K562 (cell line): ENCODE data around the gene MMEL1. TPM values are rescaled to one million over a fixed set of nuclear protein-coding genes. Genes with fewer than 3 reads are reported as not detected.
A peak's percentile ranks its signal among the peaks of the same experiment; 100 is the strongest.

Source experiments
- ARNT ChIP-seq, 2 experiments: fragments of 450-650 bp; IDR thresholded peaks; 2 replicates each; pipeline ENCODE4 v1.6.1; 2016; ENCODE audit warnings: mild to moderate bottlenecking in 1 of 2
- CBFA2T3 ChIP-seq: fragments of 450-650 bp; IDR thresholded peaks from 2 replicates; pipeline ENCODE4 v1.6.1; 2017
- EP400 ChIP-seq: fragments of 450-650 bp; IDR thresholded peaks from 2 replicates; pipeline ENCODE4 v1.6.1; 2017; ENCODE audit warnings: antibody characterized with exemption, mild to moderate bottlenecking, moderate library complexity
- EZH2 ChIP-seq: IDR thresholded peaks from 2 replicates; pipeline ENCODE4 v1.6.1; 2012; ENCODE audit warnings: low read depth, mild to moderate bottlenecking, inconsistent platforms, low read length, borderline replicate concordance
- HDAC2 ChIP-seq: fragments of 450-650 bp; IDR thresholded peaks from 2 replicates; pipeline ENCODE4 v1.6.1; 2016; ENCODE audit warnings: mild to moderate bottlenecking
- HMG20B ChIP-seq: fragments of 250-450 bp; sonication (Bioruptor Pico); IDR thresholded peaks from 2 replicates; pipeline ENCODE4 v1.5.0; 2021; ENCODE audit warnings: mild to moderate bottlenecking
- HNRNPL ChIP-seq: fragments of 200-400 bp; formaldehyde crosslinking; IDR thresholded peaks from 2 replicates; pipeline ENCODE4 v1.6.1; 2017; ENCODE audit warnings: low read depth, mild to moderate bottlenecking, low read length
- HOXB6 ChIP-seq: fragments of 250-450 bp; sonication (Bioruptor Pico); IDR thresholded peaks from 2 replicates; pipeline ENCODE4 v1.5.1; 2022; ENCODE audit warnings: mild to moderate bottlenecking, borderline replicate concordance
- LEF1 ChIP-seq: fragments of 450-650 bp; IDR thresholded peaks from 2 replicates; pipeline ENCODE4 v1.6.1; 2016; ENCODE audit warnings: mild to moderate bottlenecking
- POLR2A ChIP-seq: fragments of 450-650 bp; conservative IDR thresholded peaks from 2 replicates; pipeline ENCODE4 v1.6.1; 2016
- POLR2AphosphoS5 ChIP-seq: IDR thresholded peaks from 2 replicates; pipeline ENCODE4 v1.6.1; 2011; ENCODE audit warnings: mild to moderate bottlenecking, low read depth, low read length, moderate library complexity; ENCODE audit not compliant: control insufficient read depth, insufficient read depth
- RAD51 ChIP-seq: fragments of 450-650 bp; IDR thresholded peaks from 2 replicates; pipeline ENCODE4 v1.7.1; 2016; ENCODE audit warnings: low read depth, mild to moderate bottlenecking, borderline replicate concordance
- RBBP5 ChIP-seq: fragments of 200-600 bp; sonication (generic); IDR thresholded peaks from 2 replicates; pipeline ENCODE4 v1.6.1; 2012; ENCODE audit warnings: borderline replicate concordance, mild to moderate bottlenecking, low read length, control low read depth, inconsistent platforms; ENCODE audit not compliant: insufficient read depth, poor library complexity, severe bottlenecking
- RBM34 ChIP-seq: fragments of 200-400 bp; formaldehyde crosslinking; IDR thresholded peaks from 2 replicates; pipeline ENCODE4 v1.6.1; 2018; ENCODE audit warnings: low read length, borderline replicate concordance; ENCODE audit not compliant: insufficient read depth
- RFX5 ChIP-seq: IDR thresholded peaks from 2 replicates; pipeline ENCODE4 v1.6.1; 2011; ENCODE audit warnings: low read depth, mild to moderate bottlenecking, improper control_type of control experiment, low read length
- SOX6 ChIP-seq: fragments of 450-650 bp; IDR thresholded peaks from 2 replicates; pipeline ENCODE4 v1.6.1; 2014; ENCODE audit warnings: mild to moderate bottlenecking
- TBP ChIP-seq: optimal IDR thresholded peaks from 2 replicates; pipeline ENCODE3; 2011; ENCODE audit warnings: low read depth, low read length, improper control_type of control experiment
- TEAD1 ChIP-seq, 2 experiments: fragments of 450-650 bp in 1 of 2; sonication (generic) in 1 of 2; formaldehyde crosslinking; IDR thresholded peaks; 2 replicates each; pipeline versions ENCODE4 v1.4.0 to v1.8.0; 2020 to 2022; ENCODE audit warnings: mild to moderate bottlenecking in 2 of 2, missing genetic modification reagents in 1 of 2
- ZBTB17 ChIP-seq: fragments of 450-650 bp; formaldehyde crosslinking; IDR thresholded peaks from 2 replicates; pipeline ENCODE4 v1.4.0; 2020; ENCODE audit warnings: mild to moderate bottlenecking
- ZC3H4 ChIP-seq: sonication (generic); formaldehyde crosslinking; IDR thresholded peaks from 2 replicates; pipeline ENCODE4 v1.9.0; 2021; ENCODE audit warnings: missing genetic modification reagents, borderline replicate concordance
- ZFX ChIP-seq: sonication (generic); formaldehyde crosslinking; IDR thresholded peaks from 2 replicates; pipeline ENCODE4 v1.8.0; 2022; ENCODE audit warnings: mild to moderate bottlenecking, missing genetic modification reagents, moderate library complexity
- polyA plus RNA-seq, 8 experiments: library from polyadenylated mRNA; depleted of rRNA in 4 of 8; stranded (reverse) in 5 of 8; unstranded in 3 of 8; fragments of >200 nt; fragmentation: Nextera tagmentation in 2 of 8; fragmentation: Illumina TruSeq in 1 of 8; extraction: Ambion mirVana in 2 of 8; extraction: Trizol in 1 of 8; gene quantifications; 2 replicates each; pipeline versions ENCODE4 v1.2.1 to v1.2.3, GENCODE V29; 2011 to 2014; ENCODE audit warnings: inconsistent platforms in 1 of 8, missing spikeins in 1 of 8
- total RNA-seq, 7 experiments: library from RNA; depleted of rRNA in 6 of 7; stranded (reverse); fragments of >200 nt in 6 of 7; fragmentation: Illumina TruSeq in 2 of 7; extraction: Trizol in 2 of 7; gene quantifications; 2 replicates each; pipeline versions ENCODE4 v1.2.1 to v1.2.3, GENCODE V29; 2011 to 2021; ENCODE audit warnings: low replicate concordance in 1 of 7
- TF ChIP-seq, protein P1 (sequence below): conservative IDR thresholded peaks from 2 replicates; pipeline ENCODE4 v1.6.1; 2011; ENCODE audit warnings: low read depth, mild to moderate bottlenecking, low read length; ENCODE audit not compliant: control insufficient read depth
- TF ChIP-seq, protein P2 (sequence below): fragments of 450-650 bp; IDR thresholded peaks from 2 replicates; pipeline ENCODE4 v1.7.1; 2018; ENCODE audit warnings: mild to moderate bottlenecking, low read depth; ENCODE audit not compliant: partially characterized antibody
- TF ChIP-seq, protein P3 (sequence below): sonication (generic); formaldehyde crosslinking; IDR thresholded peaks from 2 replicates; pipeline ENCODE4 v1.8.0; 2022; ENCODE audit warnings: mild to moderate bottlenecking, missing genetic modification reagents

Gene MMEL1
- total and polyA plus RNA-seq, 9 of the 15 experiments (the other 6 are each of a cell fraction or from before 2014, with no cell fraction given): not detected

DNA sequence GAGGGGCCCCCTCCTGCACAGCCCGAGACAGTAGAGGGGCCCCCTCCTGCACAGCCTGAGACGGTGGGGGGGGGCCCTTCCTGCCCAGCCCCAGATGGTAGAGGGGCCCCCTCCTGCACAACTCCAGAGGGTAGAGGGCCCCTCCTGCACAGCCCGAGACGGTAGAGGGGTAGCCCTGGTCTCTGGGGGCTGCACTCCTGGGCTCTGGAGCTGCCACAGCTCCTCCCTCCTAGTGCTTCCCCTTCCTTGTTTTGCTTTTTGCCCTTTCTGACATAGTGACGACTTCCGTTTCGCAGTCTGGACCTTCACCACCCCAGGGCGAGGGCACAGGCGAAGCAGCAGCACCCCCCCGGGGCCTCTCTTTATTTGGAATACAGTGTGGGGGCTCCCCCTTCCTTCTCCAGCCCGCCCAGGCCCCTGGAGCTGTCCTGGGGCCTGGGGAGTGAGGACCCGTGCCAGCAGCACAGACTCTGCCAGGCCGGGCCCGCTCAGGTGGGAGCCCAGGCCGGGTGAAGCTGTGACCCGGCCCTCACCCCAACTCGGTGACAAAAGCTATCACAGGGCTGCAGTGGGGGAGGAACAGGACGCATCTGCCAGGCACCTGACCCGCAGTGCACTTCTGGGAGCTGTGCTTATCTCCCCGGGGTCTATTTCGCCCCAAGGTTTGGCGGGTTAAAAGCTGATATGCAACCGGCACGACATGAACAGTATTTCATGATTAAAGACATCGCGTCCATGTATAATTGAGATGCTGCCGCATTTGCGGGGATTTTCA is 47.3 kb downstream of the MMEL1 start (continued):
- TF ChIP-seq CBFA2T3 (peak; percentile 97), ZBTB17 (CRISPR knock-in tag) (0 out of 2 replicates have a peak, but pooled peaks have one; percentile 37), HNRNPL (peak; percentile 10; the same call in 1 of the 2 replicates), TEAD1 (CRISPR knock-in tag; IDR thresholded peaks at IDR 0.05) (peak in 1 of 2 experiments; percentile 57; a peak in 1 of 4 replicates), RFX5 (no peak), RBM34 (no peak), HDAC2 (peak; percentile 63; the same call in 1 of the 2 replicates), ZC3H4 (no peak), LEF1 (peak; percentile 88), EP400 (peak; percentile 75; the same call in 1 of the 2 replicates), POLR2A (peak; percentile 26; the same call in 1 of the 2 replicates), HOXB6 (CRISPR knock-in tag) (no peak), POLR2AphosphoS5 (peak; percentile 86), EZH2 (no peak), ARNT (IDR thresholded peaks at IDR 0.05) (peak in 1 of 2 experiments; percentile 46; a peak in 1 of 4 replicates), TBP (peak; percentile 69), RBBP5 (peak; percentile 31), RAD51 (peak; percentile 58), ZFX (CRISPR knock-in tag) (peak; percentile 86), SOX6 (peak; percentile 85), HMG20B (0 out of 2 replicates have a peak, but pooled peaks have one; percentile 47)
- TF ChIP-seq, protein P1, sequence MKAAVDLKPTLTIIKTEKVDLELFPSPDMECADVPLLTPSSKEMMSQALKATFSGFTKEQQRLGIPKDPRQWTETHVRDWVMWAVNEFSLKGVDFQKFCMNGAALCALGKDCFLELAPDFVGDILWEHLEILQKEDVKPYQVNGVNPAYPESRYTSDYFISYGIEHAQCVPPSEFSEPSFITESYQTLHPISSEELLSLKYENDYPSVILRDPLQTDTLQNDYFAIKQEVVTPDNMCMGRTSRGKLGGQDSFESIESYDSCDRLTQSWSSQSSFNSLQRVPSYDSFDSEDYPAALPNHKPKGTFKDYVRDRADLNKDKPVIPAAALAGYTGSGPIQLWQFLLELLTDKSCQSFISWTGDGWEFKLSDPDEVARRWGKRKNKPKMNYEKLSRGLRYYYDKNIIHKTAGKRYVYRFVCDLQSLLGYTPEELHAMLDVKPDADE: peak; percentile 88
- TF ChIP-seq, protein P2, sequence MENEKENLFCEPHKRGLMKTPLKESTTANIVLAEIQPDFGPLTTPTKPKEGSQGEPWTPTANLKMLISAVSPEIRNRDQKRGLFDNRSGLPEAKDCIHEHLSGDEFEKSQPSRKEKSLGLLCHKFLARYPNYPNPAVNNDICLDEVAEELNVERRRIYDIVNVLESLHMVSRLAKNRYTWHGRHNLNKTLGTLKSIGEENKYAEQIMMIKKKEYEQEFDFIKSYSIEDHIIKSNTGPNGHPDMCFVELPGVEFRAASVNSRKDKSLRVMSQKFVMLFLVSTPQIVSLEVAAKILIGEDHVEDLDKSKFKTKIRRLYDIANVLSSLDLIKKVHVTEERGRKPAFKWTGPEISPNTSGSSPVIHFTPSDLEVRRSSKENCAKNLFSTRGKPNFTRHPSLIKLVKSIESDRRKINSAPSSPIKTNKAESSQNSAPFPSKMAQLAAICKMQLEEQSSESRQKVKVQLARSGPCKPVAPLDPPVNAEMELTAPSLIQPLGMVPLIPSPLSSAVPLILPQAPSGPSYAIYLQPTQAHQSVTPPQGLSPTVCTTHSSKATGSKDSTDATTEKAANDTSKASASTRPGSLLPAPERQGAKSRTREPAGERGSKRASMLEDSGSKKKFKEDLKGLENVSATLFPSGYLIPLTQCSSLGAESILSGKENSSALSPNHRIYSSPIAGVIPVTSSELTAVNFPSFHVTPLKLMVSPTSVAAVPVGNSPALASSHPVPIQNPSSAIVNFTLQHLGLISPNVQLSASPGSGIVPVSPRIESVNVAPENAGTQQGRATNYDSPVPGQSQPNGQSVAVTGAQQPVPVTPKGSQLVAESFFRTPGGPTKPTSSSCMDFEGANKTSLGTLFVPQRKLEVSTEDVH: peak; percentile 53
- TF ChIP-seq, protein P3, sequence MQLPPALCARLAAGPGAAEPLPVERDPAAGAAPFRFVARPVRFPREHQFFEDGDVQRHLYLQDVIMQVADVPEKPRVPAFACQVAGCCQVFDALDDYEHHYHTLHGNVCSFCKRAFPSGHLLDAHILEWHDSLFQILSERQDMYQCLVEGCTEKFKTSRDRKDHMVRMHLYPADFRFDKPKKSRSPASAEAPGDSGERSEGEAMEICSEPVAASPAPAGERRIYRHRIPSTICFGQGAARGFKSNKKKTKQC (CRISPR knock-in tag): peak; percentile 30; the same call in 1 of the 2 replicates
